Ishikawa (cell line): ENCODE measurements around the gene DOCK2.

Source experiments
- CEBPB ChIP-seq: IDR thresholded peaks from 2 replicates; pipeline ENCODE4 v1.6.1; 2012
- CREB1 ChIP-seq: IDR thresholded peaks from 2 replicates; pipeline ENCODE4 v1.6.1; 2012; ENCODE audit warnings: low read depth
- EP300 ChIP-seq: IDR thresholded peaks from 2 replicates; pipeline ENCODE4 v1.6.1; 2012; ENCODE audit warnings: borderline replicate concordance
- RAD21 ChIP-seq: IDR thresholded peaks from 2 replicates; pipeline ENCODE4 v1.6.1; 2012; ENCODE audit warnings: low read depth
- TEAD4 ChIP-seq: IDR thresholded peaks from 2 replicates; pipeline ENCODE4 v1.6.1; 2012
- YY1 ChIP-seq: IDR thresholded peaks from 2 replicates; pipeline ENCODE4 v1.6.1; 2012; ENCODE audit warnings: low read depth
- TF ChIP-seq, protein P1 (sequence below): IDR thresholded peaks from 2 replicates; pipeline ENCODE4 v1.6.1; 2012
- TF ChIP-seq, protein P2 (sequence below): IDR thresholded peaks from 2 replicates; pipeline ENCODE4 v1.6.1; 2012; ENCODE audit warnings: low read depth, mild to moderate bottlenecking

DNA sequence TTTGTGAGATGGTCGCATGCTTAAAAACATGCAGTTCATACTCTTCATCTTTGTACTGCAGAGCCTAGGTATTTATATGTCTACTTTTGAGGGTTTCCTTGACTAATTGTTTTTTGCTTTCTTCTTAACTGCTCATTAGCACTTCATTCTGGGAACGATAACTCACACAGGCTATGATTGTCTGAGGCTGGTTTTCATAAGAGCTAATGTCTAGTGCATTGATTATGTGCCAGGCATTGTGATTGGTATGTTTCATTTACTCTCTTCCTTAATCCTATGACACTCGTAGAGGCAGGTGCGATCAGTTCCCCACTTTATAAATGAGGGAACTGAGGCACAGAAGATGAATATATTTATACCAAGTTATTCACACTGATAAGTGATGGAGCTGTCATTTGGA, 249.6 kb downstream of the DOCK2 start:
- TF ChIP-seq EP300 (no peak), YY1 (no peak), TEAD4 (no peak), CEBPB (no peak), RAD21 (no peak), CREB1 (no peak)
- TF ChIP-seq, protein P1, sequence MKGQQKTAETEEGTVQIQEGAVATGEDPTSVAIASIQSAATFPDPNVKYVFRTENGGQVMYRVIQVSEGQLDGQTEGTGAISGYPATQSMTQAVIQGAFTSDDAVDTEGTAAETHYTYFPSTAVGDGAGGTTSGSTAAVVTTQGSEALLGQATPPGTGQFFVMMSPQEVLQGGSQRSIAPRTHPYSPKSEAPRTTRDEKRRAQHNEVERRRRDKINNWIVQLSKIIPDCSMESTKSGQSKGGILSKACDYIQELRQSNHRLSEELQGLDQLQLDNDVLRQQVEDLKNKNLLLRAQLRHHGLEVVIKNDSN: no peak
- TF ChIP-seq, protein P2, sequence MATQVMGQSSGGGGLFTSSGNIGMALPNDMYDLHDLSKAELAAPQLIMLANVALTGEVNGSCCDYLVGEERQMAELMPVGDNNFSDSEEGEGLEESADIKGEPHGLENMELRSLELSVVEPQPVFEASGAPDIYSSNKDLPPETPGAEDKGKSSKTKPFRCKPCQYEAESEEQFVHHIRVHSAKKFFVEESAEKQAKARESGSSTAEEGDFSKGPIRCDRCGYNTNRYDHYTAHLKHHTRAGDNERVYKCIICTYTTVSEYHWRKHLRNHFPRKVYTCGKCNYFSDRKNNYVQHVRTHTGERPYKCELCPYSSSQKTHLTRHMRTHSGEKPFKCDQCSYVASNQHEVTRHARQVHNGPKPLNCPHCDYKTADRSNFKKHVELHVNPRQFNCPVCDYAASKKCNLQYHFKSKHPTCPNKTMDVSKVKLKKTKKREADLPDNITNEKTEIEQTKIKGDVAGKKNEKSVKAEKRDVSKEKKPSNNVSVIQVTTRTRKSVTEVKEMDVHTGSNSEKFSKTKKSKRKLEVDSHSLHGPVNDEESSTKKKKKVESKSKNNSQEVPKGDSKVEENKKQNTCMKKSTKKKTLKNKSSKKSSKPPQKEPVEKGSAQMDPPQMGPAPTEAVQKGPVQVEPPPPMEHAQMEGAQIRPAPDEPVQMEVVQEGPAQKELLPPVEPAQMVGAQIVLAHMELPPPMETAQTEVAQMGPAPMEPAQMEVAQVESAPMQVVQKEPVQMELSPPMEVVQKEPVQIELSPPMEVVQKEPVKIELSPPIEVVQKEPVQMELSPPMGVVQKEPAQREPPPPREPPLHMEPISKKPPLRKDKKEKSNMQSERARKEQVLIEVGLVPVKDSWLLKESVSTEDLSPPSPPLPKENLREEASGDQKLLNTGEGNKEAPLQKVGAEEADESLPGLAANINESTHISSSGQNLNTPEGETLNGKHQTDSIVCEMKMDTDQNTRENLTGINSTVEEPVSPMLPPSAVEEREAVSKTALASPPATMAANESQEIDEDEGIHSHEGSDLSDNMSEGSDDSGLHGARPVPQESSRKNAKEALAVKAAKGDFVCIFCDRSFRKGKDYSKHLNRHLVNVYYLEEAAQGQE: no peak
